Right atrium auricular region (tissue), 2 donors: Measurements from ENCODE around the gene P2RX7. TPM values are rescaled to one million over a fixed set of nuclear protein-coding genes. Genes with fewer than 3 reads are reported as not detected.
"Not testable (repeated sequence)": the region's sequence is repeated elsewhere in the genome, so short reads cannot be mapped to it uniquely, and the experiment has no call there.

Experiments used
- DNase-seq: peaks from one replicate; pipeline ENCODE4 v3.0.0-alpha.2; 2019; ENCODE audit warnings: low spot score
- H3K27ac ChIP-seq, 2 donors: fragments of 200-600 bp; sonication (generic); 1 replicate in 1 of 2; 2 replicates in 1 of 2; pipeline ENCODE4 v1.5.1; 2016 to 2019
- H3K27me3 ChIP-seq, 2 donors: fragments of 200-600 bp; sonication (generic); one replicate each; pipeline versions ENCODE4 v1.5.1 to v1.6.0; 2017 to 2019
- H3K36me3 ChIP-seq: fragments of 200-600 bp; sonication (generic); one replicate; pipeline ENCODE4 v1.5.1; 2016
- H3K4me1 ChIP-seq, 2 donors: fragments of 200-600 bp; sonication (generic); one replicate each; pipeline versions ENCODE4 v1.5.1 to v1.6.0; 2017 to 2019
- H3K4me3 ChIP-seq, 2 donors: fragments of 200-600 bp; sonication (generic); 1 replicate in 1 of 2; 2 replicates in 1 of 2; pipeline ENCODE4 v1.5.1; 2017 to 2019; ENCODE audit warnings: mild to moderate bottlenecking in 1 of 2, moderate library complexity in 1 of 2
- H3K9me3 ChIP-seq, 2 donors: fragments of 200-600 bp; sonication (generic); one replicate each; pipeline ENCODE4 v1.5.1; 2019
- CTCF ChIP-seq, 2 donors: fragments of 200-600 bp; sonication (generic); IDR thresholded peaks; one replicate each; pipeline ENCODE4 v1.5.1; 2019; ENCODE audit warnings: antibody characterized with exemption in 2 of 2
- total RNA-seq, 2 donors: library from RNA; depleted of rRNA; stranded (reverse); fragments of >200 nt; gene quantifications; one replicate each; pipeline ENCODE4 v1.1.0, GENCODE V29; 2016

Gene P2RX7
- total RNA-seq, 2 donors from 2014 or later: 1.3 to 1.9 TPM

- H3K36me3 ChIP-seq: no peaks in the 10 kb centered on the region
- H3K27me3 ChIP-seq: no peaks in the 10 kb centered on the region
- no peaks in the 10 kb centered on the region for H3K4me1 ChIP-seq
- H3K4me3 ChIP-seq: no peak overlapping the region
- TF ChIP-seq CTCF (IDR thresholded peaks at IDR 0.05): no peak
- H3K27ac ChIP-seq: no peak overlapping the region
- peaks cover 0 to 8% of the 10 kb centered on the region in 2 donors for H3K9me3 ChIP-seq
- no peak for DNase-seq
Measured at GRCh38 chr12:121158085-121158484, 25.4 kb downstream of the P2RX7 start.

- not testable (repeated sequence) for H3K4me1 ChIP-seq, DNase-seq, H3K27ac ChIP-seq, H3K9me3 ChIP-seq, H3K36me3 ChIP-seq, H3K4me3 ChIP-seq, H3K27me3 ChIP-seq
Measured at GRCh38 chr12:121158728-121159351, 26.2 kb downstream of the P2RX7 start.

- no peaks in the 10 kb centered on the region for H3K27me3 ChIP-seq
- TF ChIP-seq CTCF (IDR thresholded peaks at IDR 0.05): no peak
- no peak for DNase-seq
- H3K9me3 ChIP-seq: peaks cover 0 to 8% of the 10 kb centered on the region in 2 donors
- no peak overlapping the region for H3K27ac ChIP-seq
- H3K4me3 ChIP-seq: no peak overlapping the region
- no peaks in the 10 kb centered on the region for H3K36me3 ChIP-seq
- H3K4me1 ChIP-seq: no peaks in the 10 kb centered on the region
Measured at GRCh38 chr12:121159467-121160307, 27.0 kb downstream of the P2RX7 start.

GRCh38 chr12:121162384-121162783 is 29.7 kb downstream of the P2RX7 start:
- H3K27me3 ChIP-seq: no peaks in the 10 kb centered on the region
- no peak overlapping the region for H3K27ac ChIP-seq
- TF ChIP-seq CTCF (IDR thresholded peaks at IDR 0.05): no peak
- peaks cover 0 to 8% of the 10 kb centered on the region in 2 donors for H3K9me3 ChIP-seq
- no peaks in the 10 kb centered on the region for H3K36me3 ChIP-seq
- no peak for DNase-seq
- H3K4me1 ChIP-seq: no peaks in the 10 kb centered on the region
- no peak overlapping the region for H3K4me3 ChIP-seq

- peaks cover 0 to 3% of the 10 kb centered on the region in 2 donors for H3K9me3 ChIP-seq
- TF ChIP-seq CTCF (IDR thresholded peaks at IDR 0.05): no peak
- H3K4me1 ChIP-seq: no peaks in the 10 kb centered on the region
- no peaks in the 10 kb centered on the region for H3K36me3 ChIP-seq
- H3K27me3 ChIP-seq: no peaks in the 10 kb centered on the region
- no peak overlapping the region for H3K27ac ChIP-seq
- H3K4me3 ChIP-seq: no peak overlapping the region
- no peak for DNase-seq
Measured at GRCh38 chr12:121162985-121163384, 30.3 kb downstream of the P2RX7 start.

- DNase-seq, H3K36me3 ChIP-seq, H3K27ac ChIP-seq, H3K27me3 ChIP-seq, H3K9me3 ChIP-seq, H3K4me1 ChIP-seq, H3K4me3 ChIP-seq: not testable (repeated sequence)
Measured at GRCh38 chr12:121164839-121165238, 32.2 kb downstream of the P2RX7 start.
